ENCODE results near the gene FOXP1. TPM values are rescaled to one million over a fixed set of nuclear protein-coding genes. Genes with fewer than 3 reads are reported as not detected.
A peak's percentile ranks its signal among the peaks of the same experiment; 100 is the strongest.

The FOXP1 gene
- total and polyA plus RNA-seq, 2 donors (not counting 1 experiment from before 2014, with no cell fraction given), result 70.3 to 101 TPM

GRCh38 chr3:70999730-71000129 lies 583.8 kb downstream of the FOXP1 start:
- H3K36me3 ChIP-seq (ENCODE audit: control insufficient read depth, insufficient read depth, low read length), result peaks cover 6% of the 10 kb centered on the region
- no peak overlapping the region for H3K4me3 ChIP-seq (replicated peaks in 1 of 4; ENCODE audit: control extremely low read depth in 1 of 4, insufficient read depth in 1 of 4, low read depth in 3 of 4, low read length in 4 of 4)
- H3K27me3 ChIP-seq (ENCODE audit: control insufficient read depth, insufficient read depth, low read length), result no peaks in the 10 kb centered on the region

GRCh38 chr3:70996082-70996481 lies 587.4 kb downstream of the FOXP1 start:
- no peak overlapping the region for H3K27ac ChIP-seq (ENCODE audit: insufficient read depth, low read length)
- peaks cover 37% of the 10 kb centered on the region for H3K79me2 ChIP-seq (ENCODE audit: control insufficient read depth, insufficient read depth, low read length)
- no peaks in the 10 kb centered on the region for H3K4me1 ChIP-seq (ENCODE audit: control insufficient read depth, extremely low read depth, insufficient read depth, low read length)
- H4K20me1 ChIP-seq (ENCODE audit: control insufficient read depth, extremely low read depth, insufficient read depth, low read length), result no peaks in the 10 kb centered on the region
- no peaks in the 10 kb centered on the region for H3K9me3 ChIP-seq (ENCODE audit: control insufficient read depth, insufficient read depth, low read depth, low read length)
- no peak for DNase-seq (ENCODE audit: low read depth in 2 of 2)
- no peak overlapping the region for H3K4me3 ChIP-seq (replicated peaks in 1 of 4; ENCODE audit: control extremely low read depth in 1 of 4, insufficient read depth in 1 of 4, low read depth in 3 of 4, low read length in 4 of 4)
- no peak overlapping the region for H3K9ac ChIP-seq (ENCODE audit: insufficient read depth, low read length)
- H3K36me3 ChIP-seq (ENCODE audit: control insufficient read depth, insufficient read depth, low read length), result peaks cover 3% of the 10 kb centered on the region
- H3K4me2 ChIP-seq (ENCODE audit: extremely low read depth, insufficient read depth, low read length), result no peak overlapping the region
- no peaks in the 10 kb centered on the region for H3K27me3 ChIP-seq (ENCODE audit: control insufficient read depth, insufficient read depth, low read length)
- no peak overlapping the region for H2AFZ ChIP-seq (ENCODE audit: low read length)
- TF ChIP-seq EZH2 (IDR thresholded peaks at IDR 0.05; ENCODE audit: low read length, missing control alignments), result no peak
- TF ChIP-seq, protein P1, sequence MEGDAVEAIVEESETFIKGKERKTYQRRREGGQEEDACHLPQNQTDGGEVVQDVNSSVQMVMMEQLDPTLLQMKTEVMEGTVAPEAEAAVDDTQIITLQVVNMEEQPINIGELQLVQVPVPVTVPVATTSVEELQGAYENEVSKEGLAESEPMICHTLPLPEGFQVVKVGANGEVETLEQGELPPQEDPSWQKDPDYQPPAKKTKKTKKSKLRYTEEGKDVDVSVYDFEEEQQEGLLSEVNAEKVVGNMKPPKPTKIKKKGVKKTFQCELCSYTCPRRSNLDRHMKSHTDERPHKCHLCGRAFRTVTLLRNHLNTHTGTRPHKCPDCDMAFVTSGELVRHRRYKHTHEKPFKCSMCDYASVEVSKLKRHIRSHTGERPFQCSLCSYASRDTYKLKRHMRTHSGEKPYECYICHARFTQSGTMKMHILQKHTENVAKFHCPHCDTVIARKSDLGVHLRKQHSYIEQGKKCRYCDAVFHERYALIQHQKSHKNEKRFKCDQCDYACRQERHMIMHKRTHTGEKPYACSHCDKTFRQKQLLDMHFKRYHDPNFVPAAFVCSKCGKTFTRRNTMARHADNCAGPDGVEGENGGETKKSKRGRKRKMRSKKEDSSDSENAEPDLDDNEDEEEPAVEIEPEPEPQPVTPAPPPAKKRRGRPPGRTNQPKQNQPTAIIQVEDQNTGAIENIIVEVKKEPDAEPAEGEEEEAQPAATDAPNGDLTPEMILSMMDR (conservative IDR thresholded peaks at IDR 0.05 in 1 of 2, IDR thresholded peaks at IDR 0.05 in 1 of 2; ENCODE audit: low read depth in 1 of 2, low read length in 2 of 2), result no peak

More at GRCh38 chr3:70999730-71000129, 583.8 kb downstream of the FOXP1 start:
- TF ChIP-seq, protein P1 (conservative IDR thresholded peaks at IDR 0.05 in 1 of 2, IDR thresholded peaks at IDR 0.05 in 1 of 2; ENCODE audit: low read depth in 1 of 2, low read length in 2 of 2), result no peak
- TF ChIP-seq EZH2 (IDR thresholded peaks at IDR 0.05; ENCODE audit: low read length, missing control alignments), result no peak
- Histone ChIP-seq H3K9me3 (ENCODE audit: control insufficient read depth, insufficient read depth, low read depth, low read length) (no peaks in the 10 kb centered on the region), H2AFZ (ENCODE audit: low read length) (no peak overlapping the region), H4K20me1 (ENCODE audit: control insufficient read depth, extremely low read depth, insufficient read depth, low read length) (no peaks in the 10 kb centered on the region), H3K4me2 (ENCODE audit: extremely low read depth, insufficient read depth, low read length) (peak overlapping the region; percentile 67), H3K9ac (ENCODE audit: insufficient read depth, low read length) (no peak overlapping the region), H3K27ac (ENCODE audit: insufficient read depth, low read length) (no peak overlapping the region), H3K79me2 (ENCODE audit: control insufficient read depth, insufficient read depth, low read length) (peaks cover 62% of the 10 kb centered on the region), H3K4me1 (ENCODE audit: control insufficient read depth, extremely low read depth, insufficient read depth, low read length) (no peaks in the 10 kb centered on the region)
- DNase-seq (ENCODE audit: low read depth in 2 of 2), result peak; percentile 82 to 86

- Histone ChIP-seq H3K36me3 (ENCODE audit: control insufficient read depth, insufficient read depth, low read length) (peaks cover 2% of the 10 kb centered on the region), H2AFZ (ENCODE audit: low read length) (no peak overlapping the region), H3K4me1 (ENCODE audit: control insufficient read depth, extremely low read depth, insufficient read depth, low read length) (peaks cover 2% of the 10 kb centered on the region), H3K27me3 (ENCODE audit: control insufficient read depth, insufficient read depth, low read length) (no peaks in the 10 kb centered on the region), H3K79me2 (ENCODE audit: control insufficient read depth, insufficient read depth, low read length) (peaks cover 34% of the 10 kb centered on the region), H3K4me2 (ENCODE audit: extremely low read depth, insufficient read depth, low read length) (no peak overlapping the region), H3K9ac (ENCODE audit: insufficient read depth, low read length) (no peak overlapping the region), H3K4me3 (replicated peaks in 1 of 4; ENCODE audit: control extremely low read depth in 1 of 4, insufficient read depth in 1 of 4, low read depth in 3 of 4, low read length in 4 of 4) (no peak overlapping the region), H4K20me1 (ENCODE audit: control insufficient read depth, extremely low read depth, insufficient read depth, low read length) (no peaks in the 10 kb centered on the region), H3K27ac (ENCODE audit: insufficient read depth, low read length) (no peak overlapping the region), H3K9me3 (ENCODE audit: control insufficient read depth, insufficient read depth, low read depth, low read length) (no peaks in the 10 kb centered on the region)
- TF ChIP-seq, protein P1 (conservative IDR thresholded peaks at IDR 0.05 in 1 of 2, IDR thresholded peaks at IDR 0.05 in 1 of 2; ENCODE audit: low read depth in 1 of 2, low read length in 2 of 2), result no peak
- TF ChIP-seq EZH2 (IDR thresholded peaks at IDR 0.05; ENCODE audit: low read length, missing control alignments), result no peak
- no peak for DNase-seq (ENCODE audit: low read depth in 2 of 2)
These were observed 588.9 kb downstream of the FOXP1 start for GRCh38 chr3:70994644-70995043.

Measured in fibroblast of lung (primary cell).